Liver (tissue), 3 donors: ENCODE measurements around the gene CFAP65.

Experiments
- CTCF ChIP-seq: fragments of 150-350 bp; IDR thresholded peaks from 2 replicates; pipeline ENCODE4 v1.5.1; 2017; ENCODE audit warnings: improper control_type of control experiment, low read depth, low read length; ENCODE audit not compliant: missing input control
- EGR1 ChIP-seq, 2 donors: IDR thresholded peaks; 2 replicates each; pipeline ENCODE4 v1.6.1; 2016 to 2018; ENCODE audit warnings: antibody characterized with exemption in 2 of 2, low read depth in 2 of 2
- FOXA1 ChIP-seq: IDR thresholded peaks from 2 replicates; pipeline ENCODE4 v1.6.1; 2016; ENCODE audit warnings: antibody characterized with exemption
- MAX ChIP-seq: IDR thresholded peaks from 2 replicates; pipeline ENCODE4 v1.6.1; 2016; ENCODE audit warnings: antibody characterized with exemption
- RXRA ChIP-seq, 2 donors: IDR thresholded peaks; 2 replicates each; pipeline ENCODE4 v1.6.1; 2017 to 2018; ENCODE audit warnings: antibody characterized with exemption in 2 of 2, mild to moderate bottlenecking in 1 of 2
- donor health status: healthy.
- donor health status: healthy.

- no peak for TF ChIP-seq RXRA (IDR thresholded peaks at IDR 0.05)
- no peak for TF ChIP-seq CTCF
- no peak for TF ChIP-seq FOXA1
- TF ChIP-seq MAX: no peak
- TF ChIP-seq EGR1 (IDR thresholded peaks at IDR 0.05; ENCODE audit: low read depth in 2 of 2): no peak
Observed at GRCh38 chr2:219084791-219085190, 43.5 kb upstream of the CFAP65 start.
